Kidney (tissue), 14 donors: ENCODE results near the gene RRAD. TPM values are rescaled to one million over a fixed set of nuclear protein-coding genes. Genes with fewer than 3 reads are reported as not detected.

Experiments used
- DNase-seq, 5 donors: peaks; one replicate each; pipeline ENCODE4 v3.0.0-alpha.2; 2013 to 2020
- FAIRE-seq: peaks from 2 replicates; lab custom pipeline; 2012; peaks lifted over from hg19 to GRCh38; lab: Jason Lieb, UNC
- H3K27ac ChIP-seq, 2 donors: one replicate each; pipeline ENCODE4 v1.7.0; 2013; ENCODE audit warnings: low read depth in 2 of 2, low read length in 2 of 2, inconsistent platforms in 1 of 2
- H3K27me3 ChIP-seq: one replicate; pipeline ENCODE4 v1.7.1; 2013; ENCODE audit warnings: low read length, inconsistent platforms; ENCODE audit not compliant: control insufficient read depth, insufficient read depth
- H3K36me3 ChIP-seq, 3 donors: one replicate each; pipeline versions ENCODE4 v1.7.0 to v1.7.1; 2013; ENCODE audit warnings: low read length in 3 of 3, control low read depth in 1 of 3, inconsistent platforms in 1 of 3; ENCODE audit not compliant: insufficient read depth in 3 of 3, control insufficient read depth in 2 of 3
- H3K4me1 ChIP-seq, 3 donors: one replicate each; pipeline versions ENCODE4 v1.7.0 to v1.7.1; 2013; ENCODE audit warnings: low read length in 3 of 3, inconsistent platforms in 1 of 3, low read depth in 1 of 3; ENCODE audit not compliant: control insufficient read depth in 2 of 3, insufficient read depth in 2 of 3
- H3K4me3 ChIP-seq, 3 donors: one replicate each; pipeline versions ENCODE4 v1.7.0 to v1.8.1; 2013; ENCODE audit warnings: low read length in 3 of 3, control low read depth in 1 of 3, inconsistent platforms in 1 of 3
- H3K9ac ChIP-seq, 3 donors: one replicate each; pipeline versions ENCODE4 v1.7.0 to v1.7.1; 2013; ENCODE audit warnings: low read length in 3 of 3, control low read depth in 1 of 3, inconsistent platforms in 1 of 3
- H3K9me3 ChIP-seq, 3 donors: one replicate each; pipeline versions ENCODE4 v1.7.0 to v1.7.1; 2013; ENCODE audit warnings: low read length in 3 of 3, control low read depth in 1 of 3, inconsistent platforms in 1 of 3; ENCODE audit not compliant: control insufficient read depth in 2 of 3, insufficient read depth in 1 of 3
- intact Hi-C: fragments of 100-400 bp; cut with DNase I; formaldehyde crosslinking; loops from one replicate; pipeline ENCODE4 v1.11.1; 2022
- polyA plus RNA-seq: library from polyadenylated mRNA; stranded (reverse); fragments of 350-450 nt; fragmentation: Illumina TruSeq; extraction: RNeasy Lipid Tissue Mini Kit (QIAGEN cat#74804); gene quantifications from one replicate; pipeline ENCODE4 v1.2.3, GENCODE V29; 2014; ENCODE audit warnings: low read depth, low replicate concordance; ENCODE audit not compliant: insufficient read depth
- total RNA-seq: library from RNA; stranded (reverse); fragmentation: NEBNext Ultra II Directional; extraction: Animal tissue kit (Norgen Biotek cat#: 25700); gene quantifications from one replicate; pipeline ENCODE4 v1.2.1, GENCODE V29; 2021
- TF ChIP-seq, protein P1 (sequence below): IDR thresholded peaks from 3 replicates; pipeline ENCODE4 v1.5.1; 2012; ENCODE audit warnings: mild to moderate bottlenecking, moderate library complexity, borderline replicate concordance; ENCODE audit not compliant: insufficient read depth; ENCODE audit errors: extremely low read depth
- donor health status: control.
- donor health status: control.
- donor health status: control.
- donor health status: control.
- donor health status: control.
- donor health status: DM: yes; HTN: yes; CAD: no.
- donor health status: Normal renal cell carcinoma (clear cell type).

RRAD gene
- total and polyA plus RNA-seq, 2 donors from 2014 or later, result 14.3 to 90.9 TPM

GRCh38 chr16:66891360-66891759 is 34.0 kb downstream of the RRAD start:
- FAIRE-seq, result no peak

GRCh38 chr16:66890799-66891198 is 34.5 kb downstream of the RRAD start:
- TF ChIP-seq, protein P1, sequence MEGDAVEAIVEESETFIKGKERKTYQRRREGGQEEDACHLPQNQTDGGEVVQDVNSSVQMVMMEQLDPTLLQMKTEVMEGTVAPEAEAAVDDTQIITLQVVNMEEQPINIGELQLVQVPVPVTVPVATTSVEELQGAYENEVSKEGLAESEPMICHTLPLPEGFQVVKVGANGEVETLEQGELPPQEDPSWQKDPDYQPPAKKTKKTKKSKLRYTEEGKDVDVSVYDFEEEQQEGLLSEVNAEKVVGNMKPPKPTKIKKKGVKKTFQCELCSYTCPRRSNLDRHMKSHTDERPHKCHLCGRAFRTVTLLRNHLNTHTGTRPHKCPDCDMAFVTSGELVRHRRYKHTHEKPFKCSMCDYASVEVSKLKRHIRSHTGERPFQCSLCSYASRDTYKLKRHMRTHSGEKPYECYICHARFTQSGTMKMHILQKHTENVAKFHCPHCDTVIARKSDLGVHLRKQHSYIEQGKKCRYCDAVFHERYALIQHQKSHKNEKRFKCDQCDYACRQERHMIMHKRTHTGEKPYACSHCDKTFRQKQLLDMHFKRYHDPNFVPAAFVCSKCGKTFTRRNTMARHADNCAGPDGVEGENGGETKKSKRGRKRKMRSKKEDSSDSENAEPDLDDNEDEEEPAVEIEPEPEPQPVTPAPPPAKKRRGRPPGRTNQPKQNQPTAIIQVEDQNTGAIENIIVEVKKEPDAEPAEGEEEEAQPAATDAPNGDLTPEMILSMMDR, result no peak
- FAIRE-seq (no peak), DNase-seq (peak in 1 of 5 donors; percentile 18)
- H3K27ac ChIP-seq, result peak overlapping the region in 1 of 2 donors; percentile 51
- no peak overlapping the region for H3K4me3 ChIP-seq
- intact Hi-C loops, result no loop called here
- no peak overlapping the region for H3K9ac ChIP-seq
- H3K36me3 ChIP-seq, result peaks cover 0 to 5% (median 0%) of the 10 kb centered on the region in 3 donors
- no peaks in the 10 kb centered on the region for H3K9me3 ChIP-seq
- H3K4me1 ChIP-seq, result peaks cover 0 to 12% (median 11%) of the 10 kb centered on the region in 3 donors
- H3K27me3 ChIP-seq, result no peaks in the 10 kb centered on the region

More at GRCh38 chr16:66891360-66891759, 34.0 kb downstream of the RRAD start:
- peaks cover 0 to 17% (median 11%) of the 10 kb centered on the region in 3 donors for H3K4me1 ChIP-seq
- H3K9ac ChIP-seq, result no peak overlapping the region
- intact Hi-C loops, result no loop called here
- no peaks in the 10 kb centered on the region for H3K27me3 ChIP-seq
- TF ChIP-seq, protein P1, result no peak
- H3K9me3 ChIP-seq, result no peaks in the 10 kb centered on the region
- H3K4me3 ChIP-seq, result no peak overlapping the region
- H3K27ac ChIP-seq, result no peak overlapping the region
- DNase-seq, result peak in 1 of 5 donors; percentile 6
- H3K36me3 ChIP-seq, result peaks cover 0 to 5% (median 0%) of the 10 kb centered on the region in 3 donors

DNA sequence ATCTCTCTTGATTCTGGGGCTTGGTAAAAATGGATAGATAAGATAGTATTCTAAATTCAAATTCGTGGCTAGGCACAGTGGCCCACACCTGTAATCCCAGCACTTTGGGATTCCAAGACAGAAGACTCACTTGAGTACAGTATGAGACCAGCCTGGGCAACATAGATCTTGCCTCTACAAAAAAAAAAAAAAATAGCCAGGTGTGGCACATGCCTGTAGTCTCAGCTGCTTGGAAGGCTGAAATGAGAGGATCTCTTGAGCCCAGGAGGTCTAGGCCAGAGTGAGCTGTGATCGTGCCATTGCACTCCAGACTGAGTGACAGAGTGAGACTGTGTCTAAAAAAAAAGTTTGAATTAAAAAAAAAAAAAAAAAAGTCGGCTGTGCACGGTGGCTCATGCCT is 35.7 kb downstream of the RRAD start:
- intact Hi-C loops, result no loop called here
- no peak overlapping the region for H3K27ac ChIP-seq

More for the DNA sequence above, 35.7 kb downstream of the RRAD start:
- no peaks in the 10 kb centered on the region for H3K27me3 ChIP-seq
- TF ChIP-seq, protein P1, result no peak
- H3K36me3 ChIP-seq, result peaks cover 3 to 15% (median 10%) of the 10 kb centered on the region in 3 donors
- DNase-seq (peak in 1 of 5 donors; percentile 2), FAIRE-seq (no peak)
- H3K9me3 ChIP-seq, result no peaks in the 10 kb centered on the region
- no peak overlapping the region for H3K9ac ChIP-seq
- H3K4me1 ChIP-seq, result peaks cover 0 to 17% (median 15%) of the 10 kb centered on the region in 3 donors
- no peak overlapping the region for H3K4me3 ChIP-seq
